Measurements from ENCODE around the gene OPN1MW2.
"Not testable (repeated sequence)": the region's sequence is repeated elsewhere in the genome, so short reads cannot be mapped to it uniquely, and the experiment has no call there.

Gene OPN1MW2

DNA sequence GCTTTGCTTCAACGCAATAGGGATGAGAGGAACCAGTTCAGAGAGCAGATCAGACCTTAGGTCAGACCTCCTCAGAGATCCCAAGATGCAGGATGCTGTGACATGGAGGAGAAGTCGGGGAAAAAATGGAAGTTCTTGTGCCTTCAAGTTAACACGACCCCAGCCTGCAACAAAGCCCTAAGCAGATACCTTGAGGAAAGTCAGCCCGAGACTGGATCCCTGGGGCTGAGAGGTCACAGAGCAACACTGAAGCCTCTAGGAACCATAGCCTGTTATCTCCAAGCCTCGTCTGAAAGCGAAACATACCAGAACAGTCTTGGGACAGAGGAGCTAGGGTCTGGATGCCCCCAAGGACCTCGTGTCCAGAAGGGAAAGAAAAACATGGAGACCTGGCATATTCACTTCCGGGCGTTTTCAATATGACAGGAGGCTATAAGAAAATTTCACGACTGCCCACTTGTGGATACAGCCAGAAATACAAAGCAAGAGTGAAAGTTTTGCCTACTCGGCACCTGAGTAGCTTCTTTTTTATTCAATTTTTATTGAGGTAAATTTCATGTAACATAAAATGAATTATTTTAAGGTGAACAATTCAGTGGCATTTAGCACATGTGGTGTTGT, 19.5 kb downstream of the OPN1MW2 start:
- not testable (repeated sequence) for H3K4me1 Mint-ChIP-seq; H3K27ac Mint-ChIP-seq; ATAC-seq (replicated peaks); H3K9me3 Mint-ChIP-seq; DNase-seq; H3K4me3 Mint-ChIP-seq; H3K27me3 Mint-ChIP-seq; H3K36me3 Mint-ChIP-seq

DNA sequence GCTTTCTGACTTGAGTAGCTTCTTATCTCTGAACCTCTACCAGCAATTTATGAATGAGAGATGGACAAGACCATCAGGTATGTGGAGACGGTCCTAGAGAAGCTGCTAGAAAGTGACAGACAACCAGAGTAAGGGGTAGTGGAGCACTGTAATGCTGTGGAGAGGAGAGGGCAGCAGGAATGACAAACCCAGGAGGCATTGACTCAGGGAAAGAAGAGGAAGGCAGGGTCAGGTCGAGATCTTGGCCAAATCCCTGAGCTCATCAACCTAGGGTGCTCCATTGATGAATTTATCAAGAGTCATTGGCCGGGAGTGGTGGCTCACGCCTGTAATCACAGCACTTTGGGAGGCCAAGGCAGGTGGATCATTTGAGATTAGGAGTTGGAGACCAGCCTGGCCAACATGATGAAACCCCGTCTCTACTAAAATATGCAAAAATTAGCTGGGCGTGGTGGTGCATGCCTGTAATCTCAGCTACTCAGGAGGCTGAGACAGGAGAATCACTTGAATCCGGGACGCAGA, 20.5 kb downstream of the OPN1MW2 start:
- not testable (repeated sequence) for H3K27me3 Mint-ChIP-seq; ATAC-seq (replicated peaks); H3K4me3 Mint-ChIP-seq; H3K4me1 Mint-ChIP-seq; H3K27ac Mint-ChIP-seq; H3K9me3 Mint-ChIP-seq; DNase-seq; H3K36me3 Mint-ChIP-seq

DNA sequence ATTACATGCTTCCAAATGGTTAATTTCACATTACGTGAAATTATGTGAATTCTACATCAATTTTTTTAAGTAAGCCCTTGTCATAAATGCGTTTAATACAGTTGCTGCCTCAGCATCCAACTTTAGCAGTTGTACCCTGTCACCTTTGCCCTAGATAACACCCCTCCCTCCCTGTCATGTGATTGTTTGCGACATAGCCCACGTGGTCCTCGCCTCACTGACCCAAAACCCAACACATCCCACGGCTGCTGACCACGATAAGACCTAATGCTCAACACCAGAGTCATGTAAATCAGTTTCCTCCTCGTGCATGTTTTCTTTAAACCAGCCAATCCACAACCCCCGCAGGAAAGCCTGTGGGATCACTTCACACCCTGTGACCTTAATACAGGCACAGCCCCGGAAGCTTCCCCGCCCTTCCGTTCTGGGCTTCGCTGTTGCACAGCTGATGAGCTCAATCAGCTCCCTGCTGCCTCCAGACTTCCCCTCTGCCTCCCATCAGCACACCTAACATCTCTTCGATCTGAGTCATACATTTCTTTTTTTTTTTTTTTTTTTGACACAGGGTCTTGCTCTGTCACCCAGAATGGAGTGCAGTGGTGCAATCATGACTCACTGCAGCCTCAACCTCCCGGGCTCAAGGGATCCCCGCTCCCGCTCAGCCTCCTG, 28.0 kb downstream of the OPN1MW2 start:
- H3K4me3 Mint-ChIP-seq, DNase-seq, H3K36me3 Mint-ChIP-seq, H3K27me3 Mint-ChIP-seq, H3K9me3 Mint-ChIP-seq, H3K4me1 Mint-ChIP-seq: not testable (repeated sequence)
- peak overlapping the region; percentile 59 for H3K27ac Mint-ChIP-seq
- ATAC-seq (replicated peaks), result peak; percentile 98

DNA sequence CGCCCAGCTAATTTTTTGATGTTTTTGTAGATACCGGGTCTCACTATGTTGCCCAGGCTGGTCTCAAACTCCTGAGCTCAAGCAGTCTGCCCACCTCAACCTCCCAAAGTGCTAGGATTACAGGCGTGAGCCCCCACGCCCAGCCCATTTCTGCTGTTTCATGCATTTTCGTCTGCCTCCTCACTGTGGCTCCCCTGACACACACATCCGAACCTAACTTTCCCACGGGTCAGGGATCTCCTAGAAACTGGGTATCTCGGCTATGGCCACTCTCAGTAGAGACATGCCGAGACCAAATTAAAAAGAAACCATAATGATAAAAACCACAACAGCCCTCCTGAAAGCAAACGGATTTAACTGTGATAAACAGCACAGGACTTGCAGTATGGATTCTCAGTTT, 28.5 kb downstream of the OPN1MW2 start:
- not testable (repeated sequence) for H3K27me3 Mint-ChIP-seq

DNA sequence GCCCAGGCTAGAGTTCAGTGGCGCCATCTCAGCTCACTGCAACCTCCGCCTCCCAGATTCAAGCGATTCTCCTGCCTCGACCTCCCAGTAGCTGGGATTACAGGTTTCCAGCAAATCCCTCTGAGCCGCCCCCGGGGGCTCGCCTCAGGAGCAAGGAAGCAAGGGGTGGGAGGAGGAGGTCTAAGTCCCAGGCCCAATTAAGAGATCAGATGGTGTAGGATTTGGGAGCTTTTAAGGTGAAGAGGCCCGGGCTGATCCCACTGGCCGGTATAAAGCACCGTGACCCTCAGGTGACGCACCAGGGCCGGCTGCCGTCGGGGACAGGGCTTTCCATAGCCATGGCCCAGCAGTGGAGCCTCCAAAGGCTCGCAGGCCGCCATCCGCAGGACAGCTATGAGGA, 37.7 kb downstream of the OPN1MW2 start, which contains the start of gene OPN1MW3:
TSS of gene OPN1MW3 (plus strand) at position 301 of the 400 bp plus-strand sequence. CDS start at position 339, 38 bp downstream.
- not testable (repeated sequence) for H3K4me3 Mint-ChIP-seq; H3K36me3 Mint-ChIP-seq; ATAC-seq (replicated peaks); H3K9me3 Mint-ChIP-seq; H3K4me1 Mint-ChIP-seq; H3K27me3 Mint-ChIP-seq; DNase-seq; H3K27ac Mint-ChIP-seq

More for the DNA sequence above, 28.5 kb downstream of the OPN1MW2 start:
- not testable (repeated sequence) for H3K4me1 Mint-ChIP-seq; DNase-seq; H3K9me3 Mint-ChIP-seq; H3K36me3 Mint-ChIP-seq; H3K27ac Mint-ChIP-seq; ATAC-seq (replicated peaks); H3K4me3 Mint-ChIP-seq

DNA sequence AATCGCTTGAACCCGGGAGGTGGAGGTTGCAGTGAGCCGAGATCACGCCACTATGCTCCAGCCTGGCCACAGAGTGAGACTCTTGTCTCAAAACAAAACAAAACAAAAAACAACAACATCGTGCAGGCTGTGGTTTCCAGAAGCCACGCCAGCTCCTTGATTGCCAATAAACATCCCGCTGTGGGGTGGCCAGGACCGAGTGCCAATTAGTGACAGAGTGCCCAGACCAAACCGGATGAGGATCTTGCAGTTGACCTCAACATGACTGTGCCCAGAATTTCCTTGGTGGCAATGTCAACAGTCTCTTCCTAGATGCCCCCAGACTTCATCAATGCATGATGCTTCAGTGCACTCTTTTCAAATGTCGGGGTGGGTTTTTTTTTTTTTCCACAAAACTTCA, 39.2 kb downstream of the OPN1MW2 start:
- H3K36me3 Mint-ChIP-seq; H3K4me3 Mint-ChIP-seq; H3K27me3 Mint-ChIP-seq; DNase-seq; H3K4me1 Mint-ChIP-seq; ATAC-seq (replicated peaks); H3K27ac Mint-ChIP-seq; H3K9me3 Mint-ChIP-seq: not testable (repeated sequence)

DNA sequence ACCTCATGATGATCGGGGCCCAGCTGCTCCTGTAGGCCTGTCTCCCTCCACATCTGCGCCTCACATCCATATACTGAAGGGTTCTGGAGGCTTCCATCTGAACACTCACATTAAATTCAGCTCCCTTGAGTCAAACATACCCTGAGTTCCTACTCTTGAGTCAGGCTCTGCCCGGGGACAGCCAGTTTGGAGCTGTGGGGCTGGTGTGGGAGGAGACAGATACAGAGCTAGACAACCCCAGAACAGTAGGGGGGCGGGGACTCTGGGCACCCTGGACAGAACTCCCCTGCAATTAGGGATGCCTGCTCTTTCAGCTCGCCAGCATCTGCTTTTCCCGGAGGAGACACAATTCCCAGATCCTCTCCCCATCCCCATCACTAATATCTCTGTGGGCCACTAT, 43.5 kb downstream of the OPN1MW2 start:
- H3K4me1 Mint-ChIP-seq; H3K27me3 Mint-ChIP-seq; DNase-seq; H3K9me3 Mint-ChIP-seq; H3K27ac Mint-ChIP-seq; ATAC-seq (replicated peaks); H3K4me3 Mint-ChIP-seq; H3K36me3 Mint-ChIP-seq: not testable (repeated sequence)

DNA sequence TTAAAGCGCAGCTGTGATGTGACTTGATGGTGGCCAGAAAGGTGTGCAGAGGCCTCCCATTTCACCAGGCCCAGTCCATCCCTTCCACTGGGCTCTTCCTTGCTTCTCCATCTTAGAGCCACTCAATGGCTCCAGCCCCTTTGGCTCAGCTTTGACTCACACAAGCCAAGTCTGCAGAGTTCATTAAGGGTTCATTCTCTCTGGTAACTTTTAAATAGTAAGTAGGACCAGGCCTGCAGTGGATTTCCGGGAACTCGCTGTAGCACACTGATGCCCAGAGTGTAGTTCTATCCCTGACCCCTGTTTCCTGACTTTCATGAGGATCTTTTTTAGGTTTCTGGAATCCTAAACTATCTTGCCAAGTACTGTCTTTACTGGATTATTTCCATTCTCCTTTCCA, 49.7 kb downstream of the OPN1MW2 start:
- ATAC-seq (replicated peaks); H3K9me3 Mint-ChIP-seq; H3K36me3 Mint-ChIP-seq; H3K4me1 Mint-ChIP-seq; H3K27ac Mint-ChIP-seq; DNase-seq; H3K27me3 Mint-ChIP-seq; H3K4me3 Mint-ChIP-seq: not testable (repeated sequence)
